GM12873 (cell line): ENCODE measurements around the gene EFCAB8.

Source experiments
- CTCF ChIP-seq: IDR thresholded peaks from 2 replicates; pipeline ENCODE4 v1.5.1; 2012; ENCODE audit warnings: low read depth, mild to moderate bottlenecking, moderate library complexity, low read length, control low read depth; ENCODE audit not compliant: insufficient read depth; ENCODE audit errors: missing control alignments

Gene EFCAB8

GRCh38 chr20:32977281-32978008, 118.7 kb downstream of the EFCAB8 start:
- TF ChIP-seq CTCF = no peak

GRCh38 chr20:32978009-32978335, 119.2 kb downstream of the EFCAB8 start:
- no peak for TF ChIP-seq CTCF

- TF ChIP-seq CTCF = no peak
These were observed 120.7 kb downstream of the EFCAB8 start for GRCh38 chr20:32979201-32979998.

GRCh38 chr20:32980131-32980941, 121.6 kb downstream of the EFCAB8 start:
- no peak for TF ChIP-seq CTCF

GRCh38 chr20:32980990-32981389, 122.3 kb downstream of the EFCAB8 start:
- no peak for TF ChIP-seq CTCF

- no peak for TF ChIP-seq CTCF
These were observed 124.1 kb downstream of the EFCAB8 start for GRCh38 chr20:32982617-32983458.
